H9 (cell line): ENCODE results near the gene PFDN2. TPM values are rescaled to one million over a fixed set of nuclear protein-coding genes. Genes with fewer than 3 reads are reported as not detected.
A peak's percentile ranks its signal among the peaks of the same experiment; 100 is the strongest.

Experiments
- DNase-seq: peaks from one replicate; pipeline ENCODE4 v3.0.0-alpha.2; 2017
- H2AFZ ChIP-seq: one replicate; pipeline ENCODE4 v1.6.1; 2013; ENCODE audit warnings: mild to moderate bottlenecking, low read length, control low read depth, moderate library complexity
- H2AK5ac ChIP-seq: 2 replicates; pipeline ENCODE4 v1.6.1; 2013; ENCODE audit warnings: low read length, control low read depth, mixed read lengths; ENCODE audit not compliant: insufficient read length
- H2BK120ac ChIP-seq: one replicate; pipeline ENCODE4 v1.6.1; 2013; ENCODE audit warnings: low read depth, mild to moderate bottlenecking, low read length, control low read depth, inconsistent platforms; ENCODE audit not compliant: poor library complexity, severe bottlenecking
- H2BK12ac ChIP-seq: 2 replicates; pipeline ENCODE4 v1.6.1; 2013; ENCODE audit warnings: low read length, control low read depth, mixed read lengths, low read depth; ENCODE audit not compliant: insufficient read length
- H2BK15ac ChIP-seq: 2 replicates; pipeline ENCODE4 v1.6.1; 2013; ENCODE audit warnings: low read depth, low read length, control low read depth
- H2BK20ac ChIP-seq: one replicate; pipeline ENCODE4 v1.6.1; 2013; ENCODE audit warnings: low read depth, mild to moderate bottlenecking, low read length, control low read depth, inconsistent platforms; ENCODE audit not compliant: poor library complexity, severe bottlenecking
- H2BK5ac ChIP-seq: 2 replicates; pipeline ENCODE4 v1.6.1; 2013; ENCODE audit warnings: low read length, control low read depth, mixed read lengths; ENCODE audit not compliant: insufficient read length
- H3K14ac ChIP-seq: 2 replicates; pipeline ENCODE4 v1.6.1; 2013; ENCODE audit warnings: low read length, control low read depth; ENCODE audit not compliant: insufficient read depth
- H3K18ac ChIP-seq: 2 replicates; pipeline ENCODE4 v1.6.1; 2013; ENCODE audit warnings: low read depth, mild to moderate bottlenecking, mixed read lengths, low read length, control low read depth; ENCODE audit not compliant: insufficient read length
- H3K23ac ChIP-seq: 2 replicates; pipeline ENCODE4 v1.6.1; 2013; ENCODE audit warnings: low read length, control low read depth, mixed read lengths, low read depth; ENCODE audit not compliant: insufficient read length
- H3K23me2 ChIP-seq: 2 replicates; pipeline ENCODE4 v1.6.1; 2013; ENCODE audit warnings: low read depth, mild to moderate bottlenecking, mixed read lengths, low read length, control low read depth; ENCODE audit not compliant: insufficient read length, poor library complexity, severe bottlenecking
- H3K27ac ChIP-seq: 2 replicates; pipeline ENCODE4 v1.5.1; 2013; ENCODE audit warnings: low read length, control low read depth, mixed read lengths, low read depth; ENCODE audit not compliant: insufficient read length
- H3K27me3 ChIP-seq: 2 replicates; pipeline ENCODE4 v1.6.1; 2013; ENCODE audit warnings: low read length, control low read depth, inconsistent platforms; ENCODE audit not compliant: insufficient read depth
- H3K4ac ChIP-seq: 2 replicates; pipeline ENCODE4 v1.6.1; 2013; ENCODE audit warnings: low read depth, mild to moderate bottlenecking, control low read depth, inconsistent platforms, low read length, moderate library complexity
- H3K4me1 ChIP-seq: 2 replicates; pipeline ENCODE4 v1.6.1; 2013; ENCODE audit warnings: low read length, control low read depth, inconsistent platforms; ENCODE audit not compliant: insufficient read depth
- H3K4me2 ChIP-seq: 2 replicates; pipeline ENCODE4 v1.6.1; 2013; ENCODE audit warnings: low read length, control low read depth, mixed read lengths; ENCODE audit not compliant: insufficient read length, insufficient read depth
- H3K56ac ChIP-seq: 2 replicates; pipeline ENCODE4 v1.6.1; 2013; ENCODE audit warnings: low read depth, mild to moderate bottlenecking, mixed read lengths, low read length, control low read depth; ENCODE audit not compliant: insufficient read length
- H3K79me1 ChIP-seq: 2 replicates; pipeline ENCODE4 v1.6.1; 2013; ENCODE audit warnings: low read depth, mild to moderate bottlenecking, moderate library complexity, low read length, control low read depth, inconsistent platforms; ENCODE audit not compliant: insufficient read depth, poor library complexity, severe bottlenecking
- H3K79me2 ChIP-seq: 2 replicates; pipeline ENCODE4 v1.6.1; 2013; ENCODE audit warnings: low read length, control low read depth, inconsistent platforms; ENCODE audit not compliant: insufficient read depth
- H3K9ac ChIP-seq: 2 replicates; pipeline ENCODE4 v1.6.1; 2013; ENCODE audit warnings: low read length, control low read depth, mixed read lengths; ENCODE audit not compliant: insufficient read length; ENCODE audit errors: extremely low read depth
- H3K9me3 ChIP-seq: one replicate; pipeline ENCODE4 v1.6.1; 2013; ENCODE audit warnings: low read depth, low read length, inconsistent platforms; ENCODE audit not compliant: control insufficient read depth
- H3T11ph ChIP-seq: one replicate; pipeline ENCODE4 v1.6.1; 2013; ENCODE audit warnings: mild to moderate bottlenecking, low read length, control low read depth, inconsistent platforms
- H4K20me1 ChIP-seq: one replicate; pipeline ENCODE4 v1.6.1; 2013; ENCODE audit not compliant: control insufficient read depth, insufficient read length, insufficient read depth
- H4K5ac ChIP-seq: 2 replicates; pipeline ENCODE4 v1.6.1; 2013; ENCODE audit warnings: low read depth, mild to moderate bottlenecking, mixed read lengths, low read length, control low read depth; ENCODE audit not compliant: insufficient read length
- H4K8ac ChIP-seq: replicated peaks from 2 replicates; pipeline ENCODE4 v1.6.1; 2013; ENCODE audit warnings: low read length, control low read depth, mixed read lengths, low read depth; ENCODE audit not compliant: insufficient read length
- H4K91ac ChIP-seq: 2 replicates; pipeline ENCODE4 v1.6.1; 2013; ENCODE audit warnings: low read depth, mild to moderate bottlenecking, moderate library complexity, mixed read lengths, low read length, control low read depth; ENCODE audit not compliant: insufficient read length
- H3K27ac Mint-ChIP-seq, 3 experiments: 2 replicates in 2 of 3; 3 replicates in 1 of 3; pipeline ENCODE4 v1.8.0; 2020 to 2021; ENCODE audit warnings: mixed read lengths in 3 of 3, mild to moderate bottlenecking in 1 of 3, moderate library complexity in 1 of 3
- H3K27me3 Mint-ChIP-seq: 2 replicates; pipeline ENCODE4 v1.8.0; 2021; ENCODE audit warnings: low read depth, mild to moderate bottlenecking, moderate library complexity, mixed read lengths
- H3K36me3 Mint-ChIP-seq, 3 experiments: 2 replicates in 2 of 3; 3 replicates in 1 of 3; pipeline ENCODE4 v1.8.0; 2020 to 2021; ENCODE audit warnings: low read depth in 3 of 3, mixed read lengths in 3 of 3; ENCODE audit not compliant: insufficient read depth in 1 of 3
- H3K4me1 Mint-ChIP-seq, 2 experiments: 2 replicates each; pipeline ENCODE4 v1.8.0; 2020; ENCODE audit warnings: mixed read lengths in 2 of 2
- H3K4me3 Mint-ChIP-seq, 2 experiments: 2 replicates in 1 of 2; 3 replicates in 1 of 2; pipeline ENCODE4 v1.8.0; 2020 to 2021; ENCODE audit warnings: mild to moderate bottlenecking in 2 of 2, mixed read lengths in 2 of 2, moderate library complexity in 1 of 2
- H3K9me3 Mint-ChIP-seq, 2 experiments: 2 replicates in 1 of 2; 3 replicates in 1 of 2; pipeline ENCODE4 v1.8.0; 2020; ENCODE audit warnings: mild to moderate bottlenecking in 2 of 2, mixed read lengths in 2 of 2, moderate library complexity in 1 of 2
- WGBS: extraction: QIAGEN DNeasy Blood & Tissue Kit; methylation state at CpG from one replicate; pipeline ENCODE4 v1.1.7; 2013; ENCODE audit warnings: missing lambda C conversion rate, low lambda C conversion rate, mixed read lengths; ENCODE audit not compliant: insufficient read length; ENCODE audit errors: extremely low coverage; 5-methylcytosine and 5-hydroxymethylcytosine counted together
- total RNA-seq: library from RNA; stranded (reverse); gene quantifications from 2 replicates; pipeline ENCODE4 v1.2.1, GENCODE V29; 2021
- TF ChIP-seq, protein P1 (sequence below): fragments of 200-600 bp; sonication (generic); conservative IDR thresholded peaks from 3 replicates; pipeline ENCODE4 v1.8.0; 2021; ENCODE audit warnings: antibody characterized with exemption, mild to moderate bottlenecking

The PFDN2 gene
- total RNA-seq, 1 experiment from 2014 or later, result 71.8 TPM

- H4K8ac ChIP-seq, result no peak overlapping the region
- no peak overlapping the region for H4K91ac ChIP-seq
- no peak overlapping the region for H2BK120ac ChIP-seq
- H3T11ph ChIP-seq, result no peak overlapping the region
- TF ChIP-seq, protein P1, sequence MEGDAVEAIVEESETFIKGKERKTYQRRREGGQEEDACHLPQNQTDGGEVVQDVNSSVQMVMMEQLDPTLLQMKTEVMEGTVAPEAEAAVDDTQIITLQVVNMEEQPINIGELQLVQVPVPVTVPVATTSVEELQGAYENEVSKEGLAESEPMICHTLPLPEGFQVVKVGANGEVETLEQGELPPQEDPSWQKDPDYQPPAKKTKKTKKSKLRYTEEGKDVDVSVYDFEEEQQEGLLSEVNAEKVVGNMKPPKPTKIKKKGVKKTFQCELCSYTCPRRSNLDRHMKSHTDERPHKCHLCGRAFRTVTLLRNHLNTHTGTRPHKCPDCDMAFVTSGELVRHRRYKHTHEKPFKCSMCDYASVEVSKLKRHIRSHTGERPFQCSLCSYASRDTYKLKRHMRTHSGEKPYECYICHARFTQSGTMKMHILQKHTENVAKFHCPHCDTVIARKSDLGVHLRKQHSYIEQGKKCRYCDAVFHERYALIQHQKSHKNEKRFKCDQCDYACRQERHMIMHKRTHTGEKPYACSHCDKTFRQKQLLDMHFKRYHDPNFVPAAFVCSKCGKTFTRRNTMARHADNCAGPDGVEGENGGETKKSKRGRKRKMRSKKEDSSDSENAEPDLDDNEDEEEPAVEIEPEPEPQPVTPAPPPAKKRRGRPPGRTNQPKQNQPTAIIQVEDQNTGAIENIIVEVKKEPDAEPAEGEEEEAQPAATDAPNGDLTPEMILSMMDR, result no peak
- Mint-ChIP-seq H3K9me3 (no peaks in the 10 kb centered on the region), H3K36me3 (no peaks in the 10 kb centered on the region), H3K27me3 (peaks cover 3% of the 10 kb centered on the region), H3K4me3 (no peak overlapping the region), H3K4me1 (peaks cover 8 to 16% of the 10 kb centered on the region in 2 experiments), H3K27ac (peak overlapping the region in 1 of 3 experiments; percentile 80; a peak in 2 of 7 replicates)
- H3K9me3 ChIP-seq, result no peaks in the 10 kb centered on the region
- WGBS, result no CpG with 5 or more reads among the region's 6 CpGs
- H3K79me1 ChIP-seq, result no peaks in the 10 kb centered on the region
- H2BK5ac ChIP-seq, result no peak overlapping the region
- H3K4ac ChIP-seq, result no peak overlapping the region
- H3K23me2 ChIP-seq, result no peaks in the 10 kb centered on the region
- no peak overlapping the region for H2AFZ ChIP-seq
- H3K79me2 ChIP-seq, result no peaks in the 10 kb centered on the region
- no peak overlapping the region for H3K18ac ChIP-seq
- H3K9ac ChIP-seq, result no peak overlapping the region
- H3K23ac ChIP-seq, result no peak overlapping the region
- H3K4me1 ChIP-seq, result no peaks in the 10 kb centered on the region; the same call in 1 of the 2 replicates
- H3K14ac ChIP-seq, result no peak overlapping the region
- no peak overlapping the region for H2BK20ac ChIP-seq
- DNase-seq, result no peak
- no peak overlapping the region for H2BK15ac ChIP-seq
- no peaks in the 10 kb centered on the region; the same call in 1 of the 2 replicates for H3K27me3 ChIP-seq
- no peak overlapping the region for H3K27ac ChIP-seq
- no peak overlapping the region for H4K5ac ChIP-seq
- no peaks in the 10 kb centered on the region for H4K20me1 ChIP-seq
- H3K4me2 ChIP-seq, result no peak overlapping the region
- H2AK5ac ChIP-seq, result no peak overlapping the region
- no peak overlapping the region for H3K56ac ChIP-seq
- H2BK12ac ChIP-seq, result no peak overlapping the region
Measured at GRCh38 chr1:161059293-161059692, 58.5 kb downstream of the PFDN2 start.
